Measurements from ENCODE around the gene METTL8.
"Not testable (repeated sequence)": the region's sequence is repeated elsewhere in the genome, so short reads cannot be mapped to it uniquely, and the experiment has no call there.

DNA sequence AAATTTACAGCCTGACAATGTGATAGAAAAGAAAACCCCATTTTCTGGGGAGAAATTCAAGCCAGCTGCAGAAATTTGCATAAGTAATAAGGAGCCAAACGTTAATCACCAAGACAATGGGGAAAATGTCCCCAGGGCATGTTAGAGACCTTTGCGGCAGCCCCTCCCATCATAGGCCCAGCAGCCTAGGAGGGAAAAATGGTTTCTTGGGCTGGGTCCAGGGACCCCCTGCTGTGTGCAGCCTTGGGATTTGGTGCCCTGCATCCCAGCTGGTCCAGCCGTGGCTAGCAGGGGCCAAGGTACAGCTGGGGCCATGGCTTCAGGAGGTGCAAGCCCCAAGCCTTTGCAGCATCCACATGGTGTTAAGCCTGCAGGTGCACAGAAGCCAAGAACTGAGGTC is 121.6 kb downstream of the METTL8 start:
- TF ChIP-seq, protein P1, sequence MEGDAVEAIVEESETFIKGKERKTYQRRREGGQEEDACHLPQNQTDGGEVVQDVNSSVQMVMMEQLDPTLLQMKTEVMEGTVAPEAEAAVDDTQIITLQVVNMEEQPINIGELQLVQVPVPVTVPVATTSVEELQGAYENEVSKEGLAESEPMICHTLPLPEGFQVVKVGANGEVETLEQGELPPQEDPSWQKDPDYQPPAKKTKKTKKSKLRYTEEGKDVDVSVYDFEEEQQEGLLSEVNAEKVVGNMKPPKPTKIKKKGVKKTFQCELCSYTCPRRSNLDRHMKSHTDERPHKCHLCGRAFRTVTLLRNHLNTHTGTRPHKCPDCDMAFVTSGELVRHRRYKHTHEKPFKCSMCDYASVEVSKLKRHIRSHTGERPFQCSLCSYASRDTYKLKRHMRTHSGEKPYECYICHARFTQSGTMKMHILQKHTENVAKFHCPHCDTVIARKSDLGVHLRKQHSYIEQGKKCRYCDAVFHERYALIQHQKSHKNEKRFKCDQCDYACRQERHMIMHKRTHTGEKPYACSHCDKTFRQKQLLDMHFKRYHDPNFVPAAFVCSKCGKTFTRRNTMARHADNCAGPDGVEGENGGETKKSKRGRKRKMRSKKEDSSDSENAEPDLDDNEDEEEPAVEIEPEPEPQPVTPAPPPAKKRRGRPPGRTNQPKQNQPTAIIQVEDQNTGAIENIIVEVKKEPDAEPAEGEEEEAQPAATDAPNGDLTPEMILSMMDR (conservative IDR thresholded peaks at IDR 0.05; ENCODE audit: low read length), result not testable (repeated sequence)
- not testable (repeated sequence) for TF ChIP-seq EZH2phosphoT487 (IDR thresholded peaks at IDR 0.05; ENCODE audit: borderline replicate concordance)
